NCI-H1105 treated with DMSO at 0.1 percent for 48 hours (cell line): ENCODE results near the gene SLC19A1.

Experiments used
- DNase-seq: peaks from one replicate; lab custom pipeline; 2025; lab: John Stamatoyannopoulos, UW

Gene SLC19A1

GRCh38 chr21:45517249-45518065 is 24.8 kb downstream of the SLC19A1 start:
- DNase-seq = no peak

GRCh38 chr21:45516671-45517151 is 25.5 kb downstream of the SLC19A1 start:
- DNase-seq = no peak

- no peak for DNase-seq
Measured at GRCh38 chr21:45516071-45516670, 26.1 kb downstream of the SLC19A1 start.

- DNase-seq = no peak
Measured at GRCh38 chr21:45515241-45516061, 26.8 kb downstream of the SLC19A1 start.

- no peak for DNase-seq
Measured at GRCh38 chr21:45514311-45515021, 27.8 kb downstream of the SLC19A1 start.

- DNase-seq = no peak
Measured at GRCh38 chr21:45513741-45514310, 28.4 kb downstream of the SLC19A1 start.

GRCh38 chr21:45513003-45513717 is 29.1 kb downstream of the SLC19A1 start:
- no peak for DNase-seq

GRCh38 chr21:45512626-45513002 is 29.6 kb downstream of the SLC19A1 start:
- no peak for DNase-seq

GRCh38 chr21:45511661-45512431 is 30.4 kb downstream of the SLC19A1 start:
- DNase-seq = no peak

- no peak for DNase-seq
Measured at GRCh38 chr21:45511007-45511406, 31.2 kb downstream of the SLC19A1 start.

GRCh38 chr21:45510466-45510955 is 31.7 kb downstream of the SLC19A1 start:
- DNase-seq = no peak

GRCh38 chr21:45509566-45510465 is 32.4 kb downstream of the SLC19A1 start:
- no peak for DNase-seq

GRCh38 chr21:45508607-45509565 is 33.4 kb downstream of the SLC19A1 start:
- no peak for DNase-seq

- DNase-seq = no peak
Measured at GRCh38 chr21:45507888-45508508, 34.2 kb downstream of the SLC19A1 start.

GRCh38 chr21:45507523-45507875 is 34.7 kb downstream of the SLC19A1 start:
- DNase-seq = no peak

- DNase-seq = no peak
Measured at GRCh38 chr21:45506836-45507522, 35.3 kb downstream of the SLC19A1 start.
